Choroid plexus epithelial cell (primary cell): ENCODE measurements around the gene GPR137B.

Source experiments
- DNase-seq: peaks from one replicate; pipeline ENCODE4 v3.0.0-alpha.2; 2010; ENCODE audit warnings: low read depth
- H3K4me3 ChIP-seq: 2 replicates; pipeline ENCODE4 v1.5.1; 2011; ENCODE audit warnings: low read depth, mild to moderate bottlenecking, control low read depth, low read length, moderate library complexity
- CTCF ChIP-seq: conservative IDR thresholded peaks from 2 replicates; pipeline ENCODE4 v1.5.1; 2011; ENCODE audit warnings: low read depth, mild to moderate bottlenecking, control low read depth, inconsistent platforms, low read length, moderate library complexity

Gene GPR137B

GRCh38 chr1:236108027-236108648 is 34.2 kb upstream of the GPR137B start:
- no peak for DNase-seq

DNA sequence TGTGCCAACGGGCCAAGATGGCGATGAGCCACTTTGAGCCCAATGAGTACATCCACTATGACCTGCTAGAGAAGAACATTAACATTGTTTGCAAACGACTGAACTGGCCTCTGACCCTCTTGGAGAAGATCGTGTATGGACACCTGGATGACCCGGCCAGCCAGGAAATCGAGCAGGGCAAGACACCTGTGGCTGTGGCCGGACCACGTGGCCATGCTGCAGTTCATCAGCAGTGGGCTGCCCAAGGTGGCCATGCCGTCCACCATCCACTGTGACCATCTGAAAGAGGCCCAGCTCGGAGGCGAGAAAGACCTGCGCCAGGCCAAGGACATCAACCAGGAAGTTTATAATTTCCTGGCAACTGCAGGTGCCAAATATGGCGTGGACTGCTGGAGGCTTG is 32.2 kb upstream of the GPR137B start:
- TF ChIP-seq CTCF, result no peak
- no peak for DNase-seq
- H3K4me3 ChIP-seq, result no peak overlapping the region

More at GRCh38 chr1:236108027-236108648, 34.2 kb upstream of the GPR137B start:
- no peak overlapping the region for H3K4me3 ChIP-seq
- TF ChIP-seq CTCF, result no peak

DNA sequence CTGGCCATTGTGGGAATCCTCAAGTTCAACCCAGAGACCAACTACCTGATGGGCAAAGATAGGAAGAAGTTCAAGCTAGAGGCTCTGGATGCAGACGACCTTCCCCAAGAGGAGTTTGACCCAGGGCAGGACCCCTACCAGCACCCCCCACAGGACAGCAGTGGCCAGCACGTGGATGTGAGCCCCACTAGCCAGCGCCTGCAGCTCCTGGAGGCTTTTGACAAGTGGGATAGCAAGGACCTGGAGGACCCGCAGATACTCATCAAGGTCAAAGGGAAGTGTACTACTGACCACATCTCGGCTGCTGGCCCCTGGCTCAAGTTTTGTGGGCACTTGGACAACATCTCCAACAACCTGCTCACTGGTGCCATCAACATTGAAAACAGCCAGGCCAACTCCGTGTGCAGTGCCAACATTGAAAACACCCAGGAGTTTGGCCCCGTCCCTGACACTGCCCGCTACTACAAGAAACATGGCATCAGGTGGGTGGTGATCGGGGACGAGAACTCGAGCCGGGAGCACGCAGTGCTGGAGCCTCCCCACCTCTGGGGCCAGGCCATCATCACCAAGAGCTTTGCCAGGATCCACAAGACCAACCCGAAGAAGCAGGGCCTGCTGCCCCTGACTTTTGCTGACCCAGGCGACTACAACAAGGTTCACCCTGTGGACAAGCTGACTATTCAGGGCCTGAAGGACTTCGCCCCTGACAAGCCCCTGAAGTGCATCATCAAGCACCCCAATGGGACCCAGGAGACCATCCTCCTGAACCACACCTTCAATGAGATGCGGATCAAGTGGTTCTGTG is 30.6 kb upstream of the GPR137B start:
- TF ChIP-seq CTCF, result no peak
- DNase-seq, result no peak
- no peak overlapping the region for H3K4me3 ChIP-seq

- DNase-seq, result no peak
- no peak for TF ChIP-seq CTCF
- H3K4me3 ChIP-seq, result no peak overlapping the region
These were observed 30.1 kb upstream of the GPR137B start for GRCh38 chr1:236112332-236112627.

DNA sequence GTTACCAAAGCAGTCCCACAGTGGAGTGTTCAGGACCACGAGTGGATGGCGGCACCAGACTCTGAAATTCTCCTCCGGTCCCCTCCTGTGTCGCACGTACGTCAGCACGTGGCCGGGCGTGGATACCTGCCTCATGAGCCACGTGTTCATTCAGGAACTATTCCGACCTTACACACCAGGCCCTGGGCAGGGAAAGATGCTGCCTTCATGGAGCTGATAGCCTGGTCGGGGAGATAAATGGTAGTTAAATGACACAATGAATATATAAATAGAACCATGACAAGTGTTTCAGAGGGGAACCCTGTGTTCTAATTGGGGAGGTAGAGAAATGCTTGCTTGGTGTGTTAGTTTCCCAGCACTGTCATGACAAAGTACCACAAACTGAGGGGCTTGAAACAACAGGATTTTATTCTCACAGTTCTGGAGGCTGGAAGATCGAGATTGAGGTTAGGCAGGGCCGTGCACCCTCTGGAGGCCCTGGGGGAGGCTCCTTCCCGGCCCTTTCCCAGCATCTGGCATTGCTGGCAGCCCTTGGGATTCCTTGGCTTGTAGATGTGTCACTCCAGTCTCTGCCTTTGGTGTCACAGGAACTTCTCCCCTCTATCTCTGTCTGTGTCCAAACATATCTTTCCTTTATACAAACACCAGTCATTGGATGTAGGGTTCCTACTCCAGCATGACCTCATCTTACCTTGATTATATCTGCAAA is 28.9 kb upstream of the GPR137B start:
- no peak for DNase-seq
- no peak overlapping the region for H3K4me3 ChIP-seq
- TF ChIP-seq CTCF, result no peak

DNA sequence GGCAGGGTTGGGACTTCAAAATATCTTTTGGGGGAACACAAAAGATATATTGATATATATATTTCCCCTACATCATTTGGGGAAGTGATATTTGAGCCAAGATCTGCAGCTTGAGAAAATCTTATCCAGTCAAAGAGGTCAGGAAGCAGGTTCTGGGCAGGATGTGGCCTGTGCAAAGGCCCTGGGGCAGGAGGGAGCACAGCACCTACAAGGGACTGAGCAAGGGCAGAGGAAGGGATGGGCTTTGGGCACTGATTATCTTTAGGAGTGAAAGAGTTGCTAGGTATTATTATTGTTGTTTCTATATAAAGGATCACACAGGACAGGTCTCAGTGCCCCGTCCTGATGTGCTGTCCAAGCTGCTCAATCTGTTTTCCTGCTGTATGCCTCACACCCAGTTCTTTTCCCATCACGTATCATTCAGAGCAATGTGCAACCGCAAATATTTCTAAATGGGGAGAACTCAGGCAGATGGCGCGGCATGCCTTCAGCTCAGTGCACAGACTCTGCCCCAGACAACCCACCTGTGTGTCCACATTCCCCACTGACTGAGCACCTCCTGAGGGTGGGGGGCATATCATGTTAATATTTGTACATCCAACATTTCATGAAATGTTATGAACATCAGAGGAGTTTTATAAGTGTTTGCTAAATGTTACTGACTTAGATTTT is 28.1 kb upstream of the GPR137B start:
- no peak for DNase-seq
- no peak overlapping the region for H3K4me3 ChIP-seq
- TF ChIP-seq CTCF, result no peak
